HEK293 (cell line): ENCODE results near the gene FOXN3.

ENCODE experiments used
- CTCF ChIA-PET: fragments of 350-600 bp; formaldehyde crosslinking; extraction: SDS; loops from one replicate; lab custom pipeline; 2021; ENCODE audit warnings: antibody characterized with exemption; lab: Yijun Ruan, JAX
- POLR2A ChIA-PET: fragments of 300-600 bp; formaldehyde crosslinking; extraction: SDS; loops from one replicate; lab custom pipeline; 2020; ENCODE audit warnings: antibody characterized with exemption, inconsistent platforms; lab: Yijun Ruan, JAX
- H3K27ac ChIP-seq: fragments of 200-500 bp; sonication (Bioruptor generic); 2 replicates; pipeline ENCODE4 v1.5.1; 2014; ENCODE audit warnings: low read depth, low read length, control low read depth, inconsistent platforms; ENCODE audit errors: extremely low read depth
- H3K36me3 ChIP-seq, 2 experiments: fragments of 200-500 bp in 1 of 2; sonication (Bioruptor generic) in 1 of 2; 1 replicate in 1 of 2; 2 replicates in 1 of 2; pipeline ENCODE4 v1.5.1; 2014 to 2017; ENCODE audit warnings: inconsistent platforms in 2 of 2, low read length in 2 of 2; ENCODE audit not compliant: control insufficient read depth in 2 of 2, insufficient read depth in 1 of 2
- H3K4me1 ChIP-seq: fragments of 200-500 bp; sonication (Bioruptor generic); 2 replicates; pipeline ENCODE4 v1.5.1; 2014; ENCODE audit warnings: mild to moderate bottlenecking, low read length, inconsistent platforms; ENCODE audit not compliant: control insufficient read depth, insufficient read depth
- H3K4me3 ChIP-seq: 2 replicates; pipeline ENCODE4 v1.5.1; 2011; ENCODE audit warnings: low read depth, mild to moderate bottlenecking, control low read depth, low read length, moderate library complexity
- H3K9me3 ChIP-seq: fragments of 200-500 bp; sonication (Bioruptor generic); 2 replicates; pipeline ENCODE4 v1.5.1; 2014; ENCODE audit warnings: low read depth, low read length, inconsistent platforms; ENCODE audit not compliant: control insufficient read depth, insufficient read depth
- EGR2 ChIP-seq: fragments of 450-650 bp; formaldehyde crosslinking; IDR thresholded peaks from 2 replicates; pipeline ENCODE4 v1.5.1; 2016; ENCODE audit warnings: low read depth, missing biosample characterization, missing genetic modification characterization
- FEZF1 ChIP-seq: fragments of 450-650 bp; formaldehyde crosslinking; IDR thresholded peaks from 2 replicates; pipeline ENCODE4 v1.5.1; 2016; ENCODE audit warnings: missing biosample characterization, missing genetic modification characterization
- HOXD13 ChIP-seq: sonication (generic); formaldehyde crosslinking; IDR thresholded peaks from 2 replicates; pipeline ENCODE4 v1.8.0; 2022; ENCODE audit warnings: missing genetic modification reagents, borderline replicate concordance
- KLF1 ChIP-seq: fragments of 450-650 bp; formaldehyde crosslinking; IDR thresholded peaks from 2 replicates; pipeline ENCODE4 v1.5.1; 2016; ENCODE audit warnings: missing biosample characterization, missing genetic modification characterization
- SCRT1 ChIP-seq: fragments of 450-650 bp; formaldehyde crosslinking; IDR thresholded peaks from 2 replicates; pipeline ENCODE4 v1.5.1; 2016; ENCODE audit warnings: missing biosample characterization, missing genetic modification characterization, borderline replicate concordance
- SCRT2 ChIP-seq: fragments of 450-650 bp; formaldehyde crosslinking; IDR thresholded peaks from 2 replicates; pipeline ENCODE4 v1.5.1; 2016; ENCODE audit warnings: missing biosample characterization, missing genetic modification characterization
- WT1 ChIP-seq: fragments of 450-650 bp; formaldehyde crosslinking; IDR thresholded peaks from 2 replicates; pipeline ENCODE4 v1.5.1; 2016; ENCODE audit warnings: missing biosample characterization, missing genetic modification characterization
- ZFHX2 ChIP-seq: fragments of 450-650 bp; formaldehyde crosslinking; conservative IDR thresholded peaks from 2 replicates; pipeline ENCODE4 v1.5.1; 2016; ENCODE audit warnings: missing biosample characterization, missing genetic modification characterization
- ZFP3 ChIP-seq: fragments of 450-650 bp; formaldehyde crosslinking; IDR thresholded peaks from 2 replicates; pipeline ENCODE4 v1.5.1; 2016; ENCODE audit warnings: low read depth, missing biosample characterization, missing genetic modification characterization
- ZNF121 ChIP-seq: fragments of 450-650 bp; formaldehyde crosslinking; IDR thresholded peaks from 2 replicates; pipeline ENCODE4 v1.5.1; 2016; ENCODE audit warnings: missing biosample characterization, missing genetic modification characterization
- ZNF132 ChIP-seq: fragments of 450-650 bp; formaldehyde crosslinking; IDR thresholded peaks from 2 replicates; pipeline ENCODE4 v1.5.1; 2017; ENCODE audit warnings: missing biosample characterization, missing genetic modification characterization, borderline replicate concordance
- ZNF16 ChIP-seq: fragments of 450-650 bp; formaldehyde crosslinking; IDR thresholded peaks from 2 replicates; pipeline ENCODE4 v1.5.1; 2016; ENCODE audit warnings: low read depth, missing biosample characterization, missing genetic modification characterization
- ZNF184 ChIP-seq: fragments of 450-650 bp; IDR thresholded peaks from 2 replicates; pipeline ENCODE4 v1.5.1; 2018; ENCODE audit warnings: missing biosample characterization, mild to moderate bottlenecking, missing genetic modification characterization
- ZNF24 ChIP-seq: fragments of 450-650 bp; formaldehyde crosslinking; IDR thresholded peaks from 2 replicates; pipeline ENCODE4 v1.5.1; 2016; ENCODE audit warnings: missing biosample characterization, missing genetic modification characterization
- ZNF37A ChIP-seq: fragments of 450-650 bp; IDR thresholded peaks from 2 replicates; pipeline ENCODE4 v1.5.1; 2018; ENCODE audit warnings: missing biosample characterization, missing genetic modification characterization
- ZNF561 ChIP-seq: fragments of 450-650 bp; IDR thresholded peaks from 2 replicates; pipeline ENCODE4 v1.5.1; 2018; ENCODE audit warnings: missing biosample characterization, missing genetic modification characterization, borderline replicate concordance
- ZNF571 ChIP-seq: fragments of 450-650 bp; formaldehyde crosslinking; IDR thresholded peaks from 2 replicates; pipeline ENCODE4 v1.5.0; 2017; ENCODE audit warnings: missing biosample characterization, missing genetic modification characterization
- ZNF660 ChIP-seq: fragments of 450-650 bp; IDR thresholded peaks from 2 replicates; pipeline ENCODE4 v1.5.1; 2018; ENCODE audit warnings: missing biosample characterization, mild to moderate bottlenecking, missing genetic modification characterization
- ZNF664 ChIP-seq: fragments of 450-650 bp; formaldehyde crosslinking; IDR thresholded peaks from 2 replicates; pipeline ENCODE4 v1.5.1; 2016; ENCODE audit warnings: missing biosample characterization, missing genetic modification characterization
- ZNF692 ChIP-seq: fragments of 450-650 bp; formaldehyde crosslinking; IDR thresholded peaks from 2 replicates; pipeline ENCODE4 v1.5.1; 2016; ENCODE audit warnings: missing biosample characterization, missing genetic modification characterization

FOXN3 gene

GRCh38 chr14:89302396-89302950 lies 114.6 kb downstream of the FOXN3 start:
- H3K4me1 ChIP-seq, result peaks cover 27% of the 10 kb centered on the region
- CTCF ChIA-PET, result interaction anchor here (0.6 kb wide), 1 partner anchor 126 kb away, joined by 3 read pairs; no protein-coding TSS in a partner anchor
- POLR2A ChIA-PET, result interaction anchor here (0.6 kb wide), 1 partner anchor 10 kb away, joined by 3 read pairs; no protein-coding TSS in a partner anchor
- H3K36me3 ChIP-seq, result no peaks in the 10 kb centered on the region; a peak in 1 of 3 replicates
- H3K4me3 ChIP-seq, result no peak overlapping the region
- no peaks in the 10 kb centered on the region for H3K9me3 ChIP-seq
- H3K27ac ChIP-seq, result no peak overlapping the region
- TF ChIP-seq ZNF24 (tag by site-specific recombination) (no peak), ZFHX2 (tag by site-specific recombination) (peak; percentile 49), ZNF664 (no peak), ZNF16 (tag by site-specific recombination) (no peak), KLF1 (tag by site-specific recombination) (no peak), ZNF37A (tag by site-specific recombination) (no peak), ZNF561 (no peak), ZNF692 (no peak), EGR2 (tag by site-specific recombination) (0 out of 2 replicates have a peak, but pooled peaks have one; percentile 12)

- ChIA-PET POLR2A (no interaction called here), CTCF (no interaction called here)
- Histone ChIP-seq H3K27ac (no peak overlapping the region), H3K9me3 (no peaks in the 10 kb centered on the region), H3K36me3 (no peaks in the 10 kb centered on the region; a peak in 1 of 3 replicates), H3K4me3 (no peak overlapping the region), H3K4me1 (peaks cover 16% of the 10 kb centered on the region)
- TF ChIP-seq ZNF132 (tag by site-specific recombination) (no peak), ZNF660 (tag by site-specific recombination) (no peak), WT1 (tag by site-specific recombination) (no peak), SCRT2 (peak; percentile 82), ZNF121 (tag by site-specific recombination) (no peak), SCRT1 (tag by site-specific recombination) (peak; percentile 59; the same call in 1 of the 2 replicates), ZNF184 (tag by site-specific recombination) (no peak)
Measured at GRCh38 chr14:89299587-89299986, 117.4 kb downstream of the FOXN3 start.

GRCh38 chr14:89298056-89298834 lies 118.8 kb downstream of the FOXN3 start:
- no peaks in the 10 kb centered on the region; a peak in 1 of 3 replicates for H3K36me3 ChIP-seq
- CTCF ChIA-PET, result no interaction called here
- TF ChIP-seq ZFP3 (tag by site-specific recombination), result no peak
- 0 out of 2 replicates have a peak, but pooled peaks have one; percentile 25 for TF ChIP-seq HOXD13
- TF ChIP-seq FEZF1 (tag by site-specific recombination), result peak; percentile 66
- TF ChIP-seq ZNF571 (tag by site-specific recombination), result no peak
- TF ChIP-seq, all 188 proteins: peak for 2
- Histone ChIP-seq H3K4me1 (peaks cover 4% of the 10 kb centered on the region), H3K27ac (no peak overlapping the region), H3K4me3 (no peak overlapping the region), H3K9me3 (no peaks in the 10 kb centered on the region)
- POLR2A ChIA-PET, result interaction anchor here (0.6 kb wide), 1 partner anchor 110 kb away, joined by 5 read pairs; no protein-coding TSS in a partner anchor
